ENCODE results near the gene PAM.

GRCh38 chr5:103006921-103007320 is 251.8 kb downstream of the PAM start:
- no peak for TF ChIP-seq CTCF (IDR thresholded peaks at IDR 0.05)
- TF ChIP-seq ZFX (IDR thresholded peaks at IDR 0.05; ENCODE audit: borderline replicate concordance), result no peak

All from 22Rv1 (cell line).